HG03064 (cell line): Measurements from ENCODE around the gene CFB.
"Not testable (repeated sequence)": the region's sequence is repeated elsewhere in the genome, so short reads cannot be mapped to it uniquely, and the experiment has no call there.

ENCODE experiments used
- ATAC-seq: cut with Tn5 transposase; IDR thresholded peaks from one replicate; pipeline ENCODE4 v1.9.1; 2021; ENCODE audit warnings: low read depth; ENCODE audit not compliant: unreplicated experiment

CFB gene

DNA sequence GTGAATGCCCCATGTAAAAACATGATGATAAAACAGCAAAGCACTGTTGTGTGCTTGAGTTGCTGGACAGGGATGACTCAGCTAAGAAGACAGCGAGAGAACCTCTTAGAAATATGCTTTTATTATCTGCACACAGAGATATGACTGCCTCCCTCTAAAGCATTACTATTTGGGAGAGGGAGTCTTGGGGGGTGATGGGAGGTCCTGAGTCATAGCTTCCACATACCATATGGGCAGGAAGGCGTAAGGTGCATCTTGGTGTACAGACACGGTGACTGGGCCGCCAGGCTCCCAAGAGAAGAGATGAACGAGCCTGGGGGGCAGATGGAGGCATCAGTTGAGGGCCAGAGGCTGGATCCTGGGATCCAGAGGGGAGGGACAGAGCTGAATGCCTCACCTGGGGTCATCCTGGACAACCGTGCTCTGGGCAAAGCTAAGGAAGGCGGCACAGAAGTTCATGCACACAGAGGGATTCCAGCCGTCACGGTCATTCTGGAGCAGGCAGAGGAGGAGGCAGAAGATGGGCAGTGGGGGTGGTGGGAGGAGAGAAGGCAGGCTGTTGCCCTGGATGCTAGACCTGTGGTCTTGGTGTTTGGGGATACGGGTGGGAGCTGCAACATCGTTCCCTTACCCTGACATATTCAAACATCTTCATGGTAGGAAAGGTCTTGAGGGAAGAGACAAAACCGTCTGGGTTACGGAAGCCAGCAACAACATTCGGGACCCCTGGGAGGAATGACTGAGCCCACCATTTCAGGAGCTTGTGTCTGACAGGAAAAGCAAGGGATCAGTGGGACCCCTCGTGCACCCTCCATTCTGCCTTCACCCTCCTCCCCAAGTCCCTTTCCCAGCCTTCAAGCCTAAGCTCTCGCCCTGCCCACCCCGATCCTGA, 24.1 kb downstream of the CFB start:
- no peak for ATAC-seq

DNA sequence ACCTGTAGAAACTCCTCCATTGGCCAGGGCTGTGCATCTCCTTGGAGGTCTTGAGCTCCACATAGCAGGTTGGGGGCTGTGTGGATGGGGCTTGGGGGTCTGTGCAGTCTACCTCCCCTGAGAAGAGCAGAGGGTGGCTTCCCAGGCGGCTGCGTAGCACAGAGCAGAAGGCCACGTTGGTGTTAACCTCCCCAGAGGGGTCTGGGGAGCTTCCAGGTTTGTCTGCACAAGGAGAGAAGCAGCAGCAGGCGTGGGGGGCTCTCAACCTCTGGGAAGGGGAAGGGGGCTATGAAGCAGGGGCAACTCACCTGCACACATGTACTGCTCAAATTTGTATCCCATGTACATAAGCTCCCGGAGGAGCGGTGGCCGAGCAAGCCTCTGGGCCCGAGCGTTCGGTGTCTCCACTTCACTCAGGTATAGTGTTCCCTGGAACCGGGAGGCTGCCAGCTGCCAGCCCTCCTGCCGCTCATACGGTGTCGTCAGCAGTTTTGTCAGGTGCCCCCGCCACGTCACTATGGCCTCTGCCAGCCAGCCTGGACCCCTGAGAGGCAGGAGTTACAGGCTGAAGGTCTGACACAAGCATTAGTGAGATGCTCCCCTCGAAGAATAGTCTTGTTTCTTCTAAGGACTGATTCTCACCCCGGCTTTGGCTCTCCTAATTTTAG, 24.8 kb downstream of the CFB start:
- no peak for ATAC-seq

DNA sequence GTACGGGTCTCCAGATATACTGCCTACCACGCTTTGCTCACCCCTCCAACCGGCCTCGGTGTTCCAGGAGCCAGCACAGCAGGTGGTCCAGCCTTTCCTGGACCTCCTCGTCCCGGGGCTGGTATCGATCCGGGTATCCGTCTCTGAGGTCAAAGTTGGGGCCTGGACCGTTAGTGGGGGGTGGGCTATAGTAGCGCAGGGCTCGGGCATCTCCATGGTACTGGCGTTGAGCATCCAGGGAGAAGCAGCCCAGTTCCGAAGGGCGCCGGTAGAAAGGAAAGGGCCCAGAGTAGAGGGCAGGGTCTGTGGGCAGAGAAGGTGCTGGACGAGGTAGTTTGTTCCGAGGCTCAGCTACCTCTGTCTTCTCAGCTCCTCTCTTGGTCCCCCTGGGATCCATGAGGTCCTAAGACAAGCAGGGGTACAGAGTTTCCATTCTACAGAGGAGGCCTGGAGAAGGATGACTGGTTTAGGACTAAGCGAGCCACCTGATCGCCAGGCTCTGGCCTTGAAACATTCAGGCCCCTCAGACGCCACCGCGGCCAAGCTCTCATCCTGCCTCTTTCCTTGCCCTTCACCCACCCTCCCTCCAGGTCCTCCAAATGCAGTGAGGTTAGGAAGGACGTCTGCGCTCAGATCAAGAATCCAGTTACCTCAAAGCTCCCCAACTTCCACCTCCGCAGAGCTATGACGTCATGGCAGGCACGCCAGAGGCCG, 25.5 kb downstream of the CFB start:
- no peak for ATAC-seq

DNA sequence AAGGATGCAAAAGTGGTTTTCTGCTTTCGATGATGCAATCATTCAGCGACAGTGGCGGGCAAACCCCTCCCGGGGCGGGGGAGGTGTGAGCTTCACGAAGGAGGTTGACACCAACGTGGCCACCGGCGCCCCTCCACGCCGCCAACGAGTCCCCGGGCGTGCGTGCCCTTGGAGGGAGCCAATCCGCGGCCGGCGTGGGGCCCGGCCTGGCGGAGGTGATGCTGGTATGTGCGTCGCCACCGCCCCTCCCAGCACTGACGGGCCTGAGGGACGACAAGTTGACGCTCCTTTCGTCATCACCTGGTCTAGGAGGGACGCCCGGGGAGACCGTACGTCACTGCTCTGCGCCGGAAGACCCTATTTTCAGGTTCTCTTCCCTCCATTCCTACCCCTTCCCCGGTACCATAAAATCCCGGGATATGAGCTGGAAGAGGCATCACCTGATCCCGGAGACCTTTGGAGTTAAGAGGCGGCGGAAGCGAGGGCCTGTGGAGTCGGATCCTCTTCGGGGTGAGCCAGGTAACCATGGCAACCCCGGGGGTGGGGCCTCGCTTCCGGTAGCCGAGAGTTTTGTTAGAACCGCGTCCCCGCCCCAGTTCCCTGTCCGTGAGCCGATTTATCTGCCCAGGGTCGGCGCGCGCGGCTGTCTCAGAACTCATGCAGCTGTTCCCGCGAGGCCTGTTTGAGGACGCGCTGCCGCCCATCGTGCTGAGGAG, 26.3 kb downstream of the CFB start, which contains the start of gene DXO:
DXO (minus strand) TSS at position 146 of the 716 bp plus-strand sequence. CDS start 463 bp downstream, outside the sequence.
- peak; percentile 77 for ATAC-seq

DNA sequence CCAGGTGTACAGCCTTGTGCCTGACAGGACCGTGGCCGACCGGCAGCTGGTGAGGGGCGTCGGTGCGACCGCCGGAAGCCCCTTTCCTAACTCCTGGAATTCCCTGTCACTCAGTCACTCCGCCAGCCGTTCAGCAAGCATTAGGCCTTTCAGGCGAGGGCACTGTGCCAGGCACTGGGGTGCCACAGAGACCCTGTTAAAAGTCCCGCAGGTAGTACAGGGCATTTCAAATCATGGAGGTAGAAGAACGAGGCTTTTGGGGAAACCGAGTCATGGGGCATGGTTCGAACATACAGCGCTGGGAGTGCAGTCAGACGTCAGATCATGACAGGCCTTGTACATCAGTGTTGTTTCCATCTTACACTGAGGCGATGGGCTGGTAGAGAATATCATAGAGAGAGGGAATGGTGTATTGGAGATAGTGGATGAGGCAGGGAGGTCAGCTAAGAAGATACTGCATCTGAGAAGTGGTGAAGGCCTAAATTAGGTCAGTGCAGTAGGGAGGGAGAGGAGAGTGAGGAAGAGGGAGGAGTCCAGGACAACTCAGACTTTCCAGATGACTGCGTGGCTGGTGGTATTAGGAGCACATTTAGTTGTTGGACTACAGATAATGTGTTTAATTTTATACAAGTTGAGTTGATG, 26.9 kb downstream of the CFB start:
- no peak for ATAC-seq

DNA sequence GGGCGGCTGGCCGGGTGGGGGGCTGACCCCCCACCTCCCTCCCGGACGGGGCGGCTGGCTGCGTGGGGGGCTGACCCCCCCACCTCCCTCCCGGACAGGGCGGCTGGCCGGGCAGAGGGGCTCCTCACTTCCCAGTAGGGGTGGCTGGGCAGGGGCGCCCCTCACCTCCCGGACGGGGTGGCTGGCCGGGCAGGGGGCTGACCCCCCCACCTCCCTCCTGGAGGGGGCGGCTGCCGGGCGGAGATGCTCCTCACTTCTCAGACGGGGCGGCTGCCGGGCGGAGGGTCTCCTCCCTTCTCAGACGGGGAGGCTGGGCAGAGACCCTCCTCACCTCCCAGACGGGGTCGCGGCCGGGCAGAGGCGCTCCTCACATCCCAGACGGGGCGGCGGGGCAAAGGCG, 30.2 kb downstream of the CFB start:
- not testable (repeated sequence) for ATAC-seq

DNA sequence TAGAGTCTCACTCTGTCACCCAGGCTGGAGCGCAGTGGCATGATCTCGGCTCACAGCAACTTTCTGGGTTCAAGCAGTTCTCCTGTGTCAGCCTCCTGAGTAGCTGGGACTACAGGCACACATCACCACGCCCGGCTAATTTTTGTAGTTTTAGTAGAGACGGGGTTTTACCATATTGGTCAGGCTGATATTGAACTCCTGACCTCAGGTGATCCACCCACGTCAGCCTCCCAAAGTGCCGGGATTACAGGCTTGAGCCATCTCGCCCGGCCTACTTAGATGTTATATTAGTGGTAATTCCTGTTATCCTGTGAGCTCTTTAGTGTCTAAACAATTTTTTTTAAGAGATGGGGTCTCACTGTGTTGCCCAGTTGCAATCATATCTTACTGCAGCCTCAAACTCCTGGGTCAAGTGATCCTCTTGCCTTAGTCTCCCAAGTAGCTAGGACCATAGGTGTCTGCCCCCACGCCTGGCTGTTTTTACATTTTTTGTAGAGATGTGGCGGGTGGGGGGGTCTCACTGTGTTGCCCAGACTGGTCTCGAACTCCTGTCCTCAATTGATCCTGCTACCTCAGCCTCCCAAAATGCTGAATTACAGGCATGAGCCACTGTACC, 32.0 kb downstream of the CFB start:
- no peak for ATAC-seq

DNA sequence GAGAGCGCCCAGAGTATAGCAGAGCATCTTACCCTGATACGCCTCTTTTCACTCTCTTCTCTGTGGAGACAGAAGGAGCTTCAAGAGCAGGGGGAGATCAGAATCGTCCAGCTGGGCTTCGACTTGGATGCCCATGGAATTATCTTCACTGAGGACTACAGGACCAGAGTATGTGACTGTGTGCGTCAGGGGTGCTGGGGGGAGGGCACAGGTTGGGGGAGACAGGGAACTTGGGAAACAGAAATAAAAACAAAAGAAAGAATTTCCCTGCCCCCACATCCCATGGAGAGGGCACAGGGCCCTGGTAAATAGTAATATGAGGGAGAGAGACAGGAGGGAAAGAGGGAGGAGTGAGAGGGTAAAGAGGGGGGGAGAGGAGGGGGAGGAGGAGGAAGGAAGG, 32.9 kb downstream of the CFB start:
- no peak for ATAC-seq

DNA sequence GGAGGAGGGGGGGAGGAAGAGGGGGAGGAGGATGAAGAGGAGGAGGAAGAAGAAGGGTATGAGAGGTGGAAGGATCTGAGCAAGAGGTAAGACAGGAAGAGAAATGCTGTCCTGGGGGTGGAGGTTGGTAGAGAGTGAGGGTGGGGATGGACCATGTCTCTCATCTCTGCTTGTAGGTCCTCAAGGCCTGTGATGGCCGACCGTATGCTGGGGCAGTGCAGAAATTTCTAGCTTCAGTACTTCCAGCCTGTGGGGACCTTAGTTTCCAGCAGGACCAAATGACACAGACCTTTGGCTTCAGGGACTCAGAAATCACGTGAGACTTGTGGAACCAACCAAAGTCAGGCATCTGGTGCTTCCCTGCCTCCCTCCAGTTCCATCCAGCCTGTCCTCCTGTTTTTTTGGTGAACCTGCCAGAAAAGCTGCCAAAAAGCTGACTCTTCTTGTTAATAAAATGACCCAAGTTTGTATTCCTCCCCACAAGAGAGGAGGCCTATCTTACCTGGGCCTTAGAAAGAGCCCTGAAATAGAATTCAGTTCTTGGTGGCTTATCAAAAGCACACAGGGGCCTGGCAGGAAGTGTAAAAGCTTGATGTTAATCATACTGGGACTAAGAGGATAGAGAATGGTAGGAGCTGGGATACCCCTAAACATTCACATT, 33.5 kb downstream of the CFB start:
- no peak for ATAC-seq

DNA sequence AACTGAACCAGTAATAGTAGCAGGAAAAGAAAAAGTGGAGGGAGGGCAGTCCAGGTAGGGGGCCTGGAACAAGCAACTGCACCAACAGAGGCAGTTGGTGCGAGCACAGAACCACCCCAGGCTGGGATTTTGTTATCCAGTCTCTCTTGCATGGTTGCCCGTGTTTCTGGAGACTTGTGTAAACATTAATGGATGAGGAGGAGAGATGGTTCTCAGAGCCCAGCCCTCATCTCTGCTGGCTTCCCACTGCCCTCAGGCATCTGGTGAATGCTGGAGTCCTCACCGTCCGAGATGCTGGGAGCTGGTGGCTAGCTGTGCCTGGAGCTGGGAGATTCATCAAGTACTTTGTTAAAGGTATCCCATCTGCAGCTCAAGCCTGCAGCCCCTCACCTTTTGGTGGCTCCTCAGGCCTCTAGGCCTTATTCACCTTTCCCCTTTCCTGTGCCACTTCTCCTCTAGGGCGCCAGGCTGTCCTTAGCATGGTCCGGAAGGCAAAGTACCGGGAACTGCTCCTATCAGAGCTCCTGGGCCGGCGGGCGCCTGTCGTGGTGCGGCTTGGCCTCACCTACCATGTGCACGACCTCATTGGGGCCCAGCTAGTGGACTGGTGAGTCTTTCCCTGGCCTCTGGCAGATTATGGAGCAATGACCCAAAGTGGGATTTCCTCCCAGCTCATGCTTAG, 34.4 kb downstream of the CFB start:
- ATAC-seq: not testable (repeated sequence)

DNA sequence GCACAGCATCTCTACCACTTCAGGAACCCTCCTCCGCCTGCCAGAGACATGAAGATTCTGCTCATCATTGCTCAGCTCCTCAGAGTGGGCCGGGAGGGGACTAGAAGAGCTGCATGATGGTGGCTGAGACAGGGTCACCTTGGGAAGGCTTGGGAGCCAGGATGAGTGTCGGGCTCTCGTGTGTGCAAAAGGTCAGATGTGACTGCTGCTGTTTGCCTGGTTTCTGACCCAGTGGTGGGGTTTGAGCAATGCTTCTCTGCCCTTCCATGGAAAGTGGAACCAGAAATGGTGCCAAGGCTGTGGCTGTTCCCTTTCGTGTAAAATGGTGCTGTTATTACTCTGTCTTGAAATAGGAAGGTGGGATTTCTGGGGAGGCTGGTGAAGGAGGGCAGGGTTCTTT, 35.1 kb downstream of the CFB start:
- not testable (repeated sequence) for ATAC-seq

DNA sequence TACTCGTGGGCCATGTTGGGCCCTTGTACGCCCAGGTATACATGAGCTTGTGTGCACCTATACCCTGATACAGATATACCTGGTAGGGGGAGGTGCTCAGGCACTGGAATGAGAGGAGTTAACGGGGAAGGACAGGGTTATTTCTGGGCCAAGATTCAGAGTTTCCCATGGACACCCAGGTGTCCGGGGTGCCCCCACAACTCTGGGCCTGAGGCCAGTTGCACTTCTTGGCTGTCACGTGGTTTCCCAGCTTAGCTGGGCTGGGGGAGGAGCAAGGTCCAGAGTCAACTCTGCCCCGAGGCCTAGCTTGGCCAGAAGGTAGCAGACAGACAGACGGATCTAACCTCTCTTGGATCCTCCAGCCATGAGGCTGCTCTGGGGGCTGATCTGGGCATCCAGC, 35.8 kb downstream of the CFB start, which contains the start of gene C4A:
C4A (plus strand) TSS at position 314 of the 400 bp plus-strand sequence; CDS start at position 365, 51 bp downstream.
- ATAC-seq: not testable (repeated sequence)

DNA sequence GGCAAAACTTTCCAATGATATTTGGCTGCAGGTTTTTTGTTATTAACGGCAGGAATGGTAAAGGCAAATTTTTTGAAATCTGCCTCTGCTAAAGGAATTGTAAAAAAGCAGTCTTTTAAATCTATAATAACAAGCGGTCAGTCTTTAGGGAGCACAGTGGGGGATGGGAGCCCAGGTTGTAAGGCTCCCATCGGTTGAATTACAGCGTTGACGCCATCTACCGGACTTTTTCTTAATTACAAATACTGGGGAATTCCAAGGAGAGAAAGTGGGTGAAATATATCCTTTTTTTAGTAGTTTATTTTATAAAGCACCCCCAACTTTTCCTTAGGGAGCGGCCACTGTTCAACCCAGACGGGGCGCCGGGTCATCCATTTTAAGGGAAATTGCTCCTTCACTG, 43.5 kb downstream of the CFB start:
- not testable (repeated sequence) for ATAC-seq

DNA sequence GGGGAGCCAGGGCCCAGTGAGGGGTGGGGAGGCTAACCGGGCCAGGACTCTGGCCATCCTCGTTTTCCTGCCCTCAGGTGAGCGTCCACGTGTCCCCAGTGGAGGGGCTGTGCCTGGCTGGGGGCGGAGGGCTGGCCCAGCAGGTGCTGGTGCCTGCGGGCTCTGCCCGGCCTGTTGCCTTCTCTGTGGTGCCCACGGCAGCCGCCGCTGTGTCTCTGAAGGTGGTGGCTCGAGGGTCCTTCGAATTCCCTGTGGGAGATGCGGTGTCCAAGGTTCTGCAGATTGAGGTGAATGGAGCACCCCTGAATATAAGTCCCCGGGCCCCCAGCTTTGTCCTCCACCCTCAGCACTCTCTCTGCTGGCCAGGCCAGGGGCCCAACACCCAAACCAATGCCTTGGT, 48.5 kb downstream of the CFB start:
- not testable (repeated sequence) for ATAC-seq

DNA sequence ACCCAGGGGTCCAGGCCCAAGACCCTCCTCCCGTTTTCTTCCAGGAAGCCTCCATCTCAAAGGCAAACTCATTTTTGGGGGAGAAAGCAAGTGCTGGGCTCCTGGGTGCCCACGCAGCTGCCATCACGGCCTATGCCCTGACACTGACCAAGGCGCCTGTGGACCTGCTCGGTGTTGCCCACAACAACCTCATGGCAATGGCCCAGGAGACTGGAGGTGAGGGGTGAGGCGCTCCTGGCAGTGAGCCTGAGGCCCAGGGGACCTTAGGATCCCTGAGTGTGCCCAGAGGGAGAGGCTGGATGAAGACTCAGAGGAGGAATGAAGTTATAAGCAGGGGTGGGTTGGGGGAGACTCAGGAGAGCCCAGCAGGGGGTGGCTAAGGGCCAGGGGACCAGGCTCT, 50.5 kb downstream of the CFB start:
- not testable (repeated sequence) for ATAC-seq
